Psoas muscle (tissue), 8 donors: ENCODE measurements around the gene CCDC34. TPM values are rescaled to one million over a fixed set of nuclear protein-coding genes. Genes with fewer than 3 reads are reported as not detected.

Experiments used
- ATAC-seq, 4 donors: fragments of 200-7000 bp; cut with Tn5 transposase; one replicate each; pipeline ENCODE4 v1.9.1; 2020; ENCODE audit warnings: moderate library complexity in 3 of 4, mild to moderate bottlenecking in 2 of 4
- DNase-seq, 2 donors: peaks; one replicate each; pipeline ENCODE4 v3.0.0-alpha.2; 2020
- H3K27ac ChIP-seq: fragments of 200-600 bp; one replicate; pipeline ENCODE4 v1.8.0; 2022
- H3K27me3 ChIP-seq, 3 donors: fragments of 200-600 bp in 1 of 3; one replicate each; pipeline versions ENCODE4 v1.6.1 to v1.8.0; 2013 to 2022; ENCODE audit warnings: low read length in 2 of 3, mild to moderate bottlenecking in 2 of 3, moderate library complexity in 1 of 3; ENCODE audit not compliant: insufficient read depth in 3 of 3
- H3K36me3 ChIP-seq, 2 donors: fragments of 200-600 bp in 1 of 2; one replicate each; pipeline versions ENCODE4 v1.6.1 to v1.8.0; 2013 to 2022; ENCODE audit warnings: low read depth in 1 of 2, mild to moderate bottlenecking in 1 of 2, moderate library complexity in 1 of 2; ENCODE audit not compliant: insufficient read depth in 1 of 2
- H3K4me1 ChIP-seq: fragments of 200-600 bp; one replicate; pipeline ENCODE4 v1.8.0; 2022
- H3K4me3 ChIP-seq: fragments of 200-600 bp; one replicate; pipeline ENCODE4 v1.8.0; 2022; ENCODE audit warnings: mild to moderate bottlenecking
- H3K9me3 ChIP-seq: fragments of 200-600 bp; one replicate; pipeline ENCODE4 v1.8.0; 2022
- WGBS, 3 donors: extraction: QIAGEN DNeasy Blood & Tissue Kit; methylation state at CpG; one replicate each; pipeline versions ENCODE4 v1.1.6 to v1.1.7; 2013; 5-methylcytosine and 5-hydroxymethylcytosine counted together
- intact Hi-C, 2 donors: fragments of 100-400 bp; cut with DNase I; formaldehyde crosslinking; loops; one replicate each; pipeline versions ENCODE4 v1.11.0 to v1.14.2; 2022
- polyA plus RNA-seq, 3 donors: library from polyadenylated mRNA; stranded (reverse); fragments of 200-250 nt; gene quantifications; one replicate each; pipeline ENCODE4 v1.2.3, GENCODE V29; 2013
- total RNA-seq, 4 donors: library from RNA; stranded (reverse); fragmentation: NEBNext Ultra II Directional in 2 of 4; extraction: Animal tissue kit (Norgen Biotek cat#: 25700) in 2 of 4; gene quantifications; one replicate each; pipeline versions ENCODE4 v1.2.1 to v1.2.4, GENCODE V29; 2021 to 2023
- TF ChIP-seq, protein P1 (sequence below): fragments of 200-600 bp; IDR thresholded peaks from one replicate; pipeline ENCODE4 v1.8.0; 2022; ENCODE audit warnings: antibody characterized with exemption
- donor health status: healthy with polysubstance abuse.
- donor health status: DM: no; HTN: no; CAD: no; lungs with moderate emphysema.
- donor health status: Bipolar disorder and iron deficiency.
- donor health status: healthy.
- donor health status: DM: yes; HTN: yes; CAD: no.
- donor health status: DM: no; HTN: no; CAD: no.
- donor health status: DM: no; HTN: no; CAD: no.
- donor health status: DM: yes; HTN: yes; CAD: no.

CCDC34 gene
- total and polyA plus RNA-seq, 7 donors, result 1.9 to 7.6 (median 3.4) TPM

DNA sequence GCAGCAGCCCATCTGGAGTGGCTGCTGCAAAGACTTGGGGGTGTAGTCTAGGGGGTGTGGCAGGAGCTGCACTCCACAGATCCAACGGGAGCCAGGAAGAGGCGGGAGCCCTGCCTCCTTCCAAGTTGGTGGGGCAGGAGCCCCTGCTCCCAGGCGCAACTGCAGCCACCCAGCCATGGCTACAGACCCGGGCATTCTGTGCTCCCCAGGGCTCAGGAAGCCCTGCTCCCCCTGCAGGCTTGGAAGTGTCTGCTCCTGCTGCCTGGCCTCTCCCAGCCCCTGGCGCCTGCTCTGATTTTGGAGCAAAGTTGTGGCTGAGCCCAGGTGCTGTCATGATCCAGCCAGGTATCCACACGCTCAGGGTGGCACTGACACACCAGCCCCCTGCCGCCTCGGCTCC, 58.5 kb downstream of the CCDC34 start:
- DNase-seq (no peak), ATAC-seq (no peak)
- WGBS, 3 donors, result 92 to 97% (median 93%) methylated on average over 8 of the region's 8 CpGs
- H3K36me3 ChIP-seq, result no peaks in the 10 kb centered on the region
- H3K4me1 ChIP-seq, result no peaks in the 10 kb centered on the region
- H3K27ac ChIP-seq, result no peak overlapping the region
- no peak overlapping the region for H3K4me3 ChIP-seq
- H3K27me3 ChIP-seq, result no peaks in the 10 kb centered on the region
- H3K9me3 ChIP-seq, result no peaks in the 10 kb centered on the region
- intact Hi-C loops, result no loop called here
- TF ChIP-seq, protein P1, sequence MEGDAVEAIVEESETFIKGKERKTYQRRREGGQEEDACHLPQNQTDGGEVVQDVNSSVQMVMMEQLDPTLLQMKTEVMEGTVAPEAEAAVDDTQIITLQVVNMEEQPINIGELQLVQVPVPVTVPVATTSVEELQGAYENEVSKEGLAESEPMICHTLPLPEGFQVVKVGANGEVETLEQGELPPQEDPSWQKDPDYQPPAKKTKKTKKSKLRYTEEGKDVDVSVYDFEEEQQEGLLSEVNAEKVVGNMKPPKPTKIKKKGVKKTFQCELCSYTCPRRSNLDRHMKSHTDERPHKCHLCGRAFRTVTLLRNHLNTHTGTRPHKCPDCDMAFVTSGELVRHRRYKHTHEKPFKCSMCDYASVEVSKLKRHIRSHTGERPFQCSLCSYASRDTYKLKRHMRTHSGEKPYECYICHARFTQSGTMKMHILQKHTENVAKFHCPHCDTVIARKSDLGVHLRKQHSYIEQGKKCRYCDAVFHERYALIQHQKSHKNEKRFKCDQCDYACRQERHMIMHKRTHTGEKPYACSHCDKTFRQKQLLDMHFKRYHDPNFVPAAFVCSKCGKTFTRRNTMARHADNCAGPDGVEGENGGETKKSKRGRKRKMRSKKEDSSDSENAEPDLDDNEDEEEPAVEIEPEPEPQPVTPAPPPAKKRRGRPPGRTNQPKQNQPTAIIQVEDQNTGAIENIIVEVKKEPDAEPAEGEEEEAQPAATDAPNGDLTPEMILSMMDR, result no peak

DNA sequence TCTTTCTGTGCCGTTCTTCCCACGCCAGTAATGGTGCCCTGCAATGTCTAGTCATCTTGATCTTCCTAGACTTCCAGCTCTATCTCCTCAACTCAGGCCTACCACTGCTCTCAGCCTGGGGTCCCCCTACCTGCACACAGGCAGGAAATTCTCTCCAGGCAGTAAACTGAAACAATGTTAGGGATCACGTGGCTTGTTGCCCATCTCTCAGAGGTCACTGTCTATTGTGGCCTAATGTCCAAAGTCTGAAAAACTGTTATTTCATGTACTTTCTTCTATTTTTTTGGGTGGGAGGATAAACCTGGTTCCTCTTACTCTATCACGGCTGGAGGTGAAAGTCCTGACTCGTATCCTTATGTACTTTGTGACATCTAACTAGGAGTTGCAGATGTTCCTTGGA, 59.1 kb downstream of the CCDC34 start:
- no peak overlapping the region for H3K27ac ChIP-seq
- WGBS, 3 donors, result 74 to 94% (median 85%) methylated on average over 5 of the region's 5 CpGs
- no peak overlapping the region for H3K4me3 ChIP-seq
- no peak for DNase-seq
- no peak for ATAC-seq
- H3K36me3 ChIP-seq, result no peaks in the 10 kb centered on the region
- TF ChIP-seq, protein P1, result no peak
- H3K9me3 ChIP-seq, result no peaks in the 10 kb centered on the region
- intact Hi-C loops, result no loop called here
- no peaks in the 10 kb centered on the region for H3K27me3 ChIP-seq
- H3K4me1 ChIP-seq, result no peaks in the 10 kb centered on the region

DNA sequence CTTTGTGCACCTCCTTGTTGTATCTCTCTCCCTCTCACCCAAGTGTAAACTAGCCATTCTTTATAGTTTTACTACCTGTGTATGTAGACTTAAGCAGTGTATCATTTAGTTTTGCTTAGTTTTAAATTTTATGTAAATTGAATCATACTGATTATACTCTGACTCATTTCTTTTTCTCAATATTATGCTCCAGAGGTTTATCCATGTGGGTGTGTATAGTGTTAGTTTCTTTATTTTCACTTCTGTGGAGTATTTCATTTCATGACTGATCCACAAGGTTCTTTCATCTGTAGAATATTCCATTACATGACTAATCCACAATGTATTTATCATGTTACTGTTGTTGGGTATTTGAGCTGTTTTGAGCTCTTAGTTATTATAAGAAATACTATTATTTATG, 62.0 kb downstream of the CCDC34 start:
- no peak for DNase-seq

DNA sequence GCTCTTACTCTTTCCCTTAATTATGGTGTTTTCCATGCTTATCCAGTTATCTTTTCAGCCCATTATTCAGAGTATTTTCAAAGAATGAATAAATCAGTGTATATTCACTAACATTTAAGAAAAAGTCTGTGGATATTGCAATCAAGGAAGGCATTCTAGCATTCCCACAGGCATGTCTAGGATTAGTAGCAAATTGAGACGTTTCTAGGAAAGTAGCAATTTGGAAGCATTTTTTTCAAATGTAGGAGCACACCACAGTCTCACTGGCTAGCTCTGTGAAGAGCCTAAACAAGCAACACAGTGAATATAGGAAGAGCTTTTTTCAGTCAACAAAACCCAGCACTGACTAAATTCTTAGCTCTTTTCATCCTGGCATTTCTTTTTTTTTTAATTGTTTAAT, 65.4 kb downstream of the CCDC34 start:
- Histone ChIP-seq H3K27ac (no peak overlapping the region), H3K27me3 (no peaks in the 10 kb centered on the region), H3K4me3 (no peak overlapping the region), H3K9me3 (no peaks in the 10 kb centered on the region), H3K36me3 (no peaks in the 10 kb centered on the region), H3K4me1 (no peaks in the 10 kb centered on the region)
- DNase-seq (no peak), ATAC-seq (no peak)
- TF ChIP-seq, protein P1, result no peak
- intact Hi-C loops, result loop anchor here (2.0 to 10.0 kb wide), 2 partner anchors 187 to 189 kb away; no protein-coding TSS in a partner anchor
- WGBS, 3 donors, result 28 to 42% (median 33%) methylated on average over 1 of the region's 1 CpG

More for the DNA sequence above, 62.0 kb downstream of the CCDC34 start:
- ATAC-seq, result no peak
- Histone ChIP-seq H3K36me3 (no peaks in the 10 kb centered on the region), H3K27me3 (no peaks in the 10 kb centered on the region), H3K27ac (no peak overlapping the region), H3K4me1 (no peaks in the 10 kb centered on the region), H3K4me3 (no peak overlapping the region), H3K9me3 (no peaks in the 10 kb centered on the region)
- intact Hi-C loops, result no loop called here
- TF ChIP-seq, protein P1, result no peak

DNA sequence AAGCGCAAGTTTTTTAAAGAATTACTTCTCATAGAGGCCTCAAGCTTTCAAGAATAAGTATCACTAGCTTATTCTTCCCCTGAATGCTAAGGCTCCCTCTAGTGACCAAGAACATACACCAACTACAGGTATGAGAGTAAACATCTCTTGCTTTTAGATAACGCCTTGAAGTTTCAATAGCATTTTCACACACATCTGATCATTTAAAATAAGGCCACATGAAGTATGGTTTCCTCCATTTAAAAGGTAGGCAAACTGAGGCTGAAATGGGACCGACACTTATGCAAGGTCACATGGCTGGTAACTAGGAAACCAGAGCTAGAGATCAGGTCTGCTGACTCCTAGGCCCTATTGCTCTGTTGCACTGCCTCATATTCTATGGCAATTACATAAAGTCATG, 66.5 kb downstream of the CCDC34 start:
- TF ChIP-seq, protein P1, result peak; percentile 78
- no peaks in the 10 kb centered on the region for H3K4me1 ChIP-seq
- 52 to 68% (median 54%) methylated on average over 3 of the region's 3 CpGs for WGBS, 3 donors
- H3K27ac ChIP-seq, result no peak overlapping the region
- intact Hi-C loops, result loop anchor here (1.0 to 10.0 kb wide), 2 partner anchors 112 to 188 kb away; no protein-coding TSS in a partner anchor
- DNase-seq (no peak), ATAC-seq (peak in 3 of 4 donors; percentile 72 to 91 (median 78))
- H3K9me3 ChIP-seq, result no peaks in the 10 kb centered on the region
- H3K4me3 ChIP-seq, result no peak overlapping the region
- no peaks in the 10 kb centered on the region for H3K27me3 ChIP-seq
- no peaks in the 10 kb centered on the region for H3K36me3 ChIP-seq
